Keratinocyte (primary cell): ENCODE results near the gene MVB12B. TPM values are rescaled to one million over a fixed set of nuclear protein-coding genes. Genes with fewer than 3 reads are reported as not detected.

Experiments
- DNase-seq: peaks from one replicate; pipeline ENCODE4 v3.0.0-alpha.2; 2011; ENCODE audit warnings: low read depth, missing footprints, low spot score
- FAIRE-seq: peaks from 2 replicates; lab custom pipeline; 2011; peaks lifted over from hg19 to GRCh38; lab: Jason Lieb, UNC
- H2AFZ ChIP-seq: 2 replicates; pipeline ENCODE4 v1.6.0; 2012; ENCODE audit warnings: low read length, control low read depth, inconsistent platforms; ENCODE audit not compliant: control insufficient read depth
- H3K27ac ChIP-seq: 2 replicates; pipeline ENCODE4 v1.5.1; 2011; ENCODE audit warnings: low read length; ENCODE audit not compliant: control insufficient read depth, insufficient read depth
- H3K27me3 ChIP-seq: 3 replicates; pipeline ENCODE4 v1.6.0; 2011; ENCODE audit warnings: low read length; ENCODE audit not compliant: control insufficient read depth, insufficient read depth; ENCODE audit errors: extremely low read depth
- H3K36me3 ChIP-seq, 2 experiments: 2 replicates in 1 of 2; 3 replicates in 1 of 2; pipeline ENCODE4 v1.5.1; 2011; ENCODE audit warnings: low read length in 2 of 2, mild to moderate bottlenecking in 1 of 2; ENCODE audit not compliant: control insufficient read depth in 2 of 2, insufficient read depth in 2 of 2; ENCODE audit errors: extremely low read depth in 1 of 2
- H3K4me1 ChIP-seq: 3 replicates; pipeline ENCODE4 v1.5.1; 2011; ENCODE audit warnings: low read length; ENCODE audit not compliant: control insufficient read depth, insufficient read depth; ENCODE audit errors: extremely low read depth
- H3K4me2 ChIP-seq: 3 replicates; pipeline ENCODE4 v1.6.0; 2011; ENCODE audit warnings: low read depth, low read length; ENCODE audit not compliant: control insufficient read depth, insufficient read depth; ENCODE audit errors: extremely low read depth
- H3K4me3 ChIP-seq, 3 experiments: fragments of 200-600 bp in 1 of 3; sonication (generic) in 1 of 3; 2 replicates in 2 of 3; 3 replicates in 1 of 3; pipeline ENCODE4 v1.5.1; 2011 to 2016; ENCODE audit warnings: low read length in 3 of 3, mild to moderate bottlenecking in 3 of 3, control low read depth in 2 of 3, inconsistent platforms in 1 of 3, low read depth in 1 of 3, mixed read lengths in 1 of 3, mixed run types in 1 of 3, moderate library complexity in 1 of 3; ENCODE audit not compliant: control insufficient read depth in 2 of 3, insufficient read depth in 2 of 3; ENCODE audit errors: extremely low read depth in 1 of 3
- H3K79me2 ChIP-seq: 2 replicates; pipeline ENCODE4 v1.6.0; 2012; ENCODE audit warnings: low read length; ENCODE audit not compliant: control insufficient read depth, insufficient read depth
- H3K9ac ChIP-seq: 3 replicates; pipeline ENCODE4 v1.6.0; 2011; ENCODE audit warnings: low read length; ENCODE audit not compliant: control insufficient read depth, insufficient read depth; ENCODE audit errors: extremely low read depth
- H3K9me1 ChIP-seq: 3 replicates; pipeline ENCODE4 v1.6.0; 2011; ENCODE audit warnings: low read length; ENCODE audit not compliant: control insufficient read depth, insufficient read depth; ENCODE audit errors: extremely low read depth
- H3K9me3 ChIP-seq: 2 replicates; pipeline ENCODE4 v1.5.1; 2012; ENCODE audit warnings: low read depth, low read length; ENCODE audit not compliant: control insufficient read depth
- H4K20me1 ChIP-seq: 3 replicates; pipeline ENCODE4 v1.6.0; 2011; ENCODE audit warnings: low read length; ENCODE audit not compliant: control insufficient read depth, insufficient read depth; ENCODE audit errors: extremely low read depth
- EZH2 ChIP-seq: IDR thresholded peaks from one replicate; pipeline ENCODE4 v1.6.1; 2012; ENCODE audit warnings: inconsistent platforms, mild to moderate bottlenecking, low read length, moderate library complexity
- dilution Hi-C: fragments of 300-500 bp; cut with MboI; formaldehyde crosslinking; loops from one replicate; pipeline ENCODE4 v1.7.0; 2020; ENCODE audit warnings: low sequenced_read_pairs; ENCODE audit not compliant: extremely low pct_ligation_motif_present
- polyA plus RNA-seq, 5 experiments: library from polyadenylated mRNA; depleted of rRNA in 3 of 5; stranded (reverse) in 3 of 5; stranded (forward) in 1 of 5; unstranded in 1 of 5; fragments of >200 nt; gene quantifications; 1 replicate in 1 of 5; 2 replicates in 3 of 5; 3 replicates in 1 of 5; pipeline versions ENCODE4 v1.2.1 to v1.2.3, GENCODE V29; 2011 to 2012; ENCODE audit warnings: missing spikeins in 2 of 5, low read depth in 1 of 5, low replicate concordance in 1 of 5
- TF ChIP-seq, protein P1 (sequence below), 3 experiments: IDR thresholded peaks in 1 of 3; conservative IDR thresholded peaks in 1 of 3; optimal IDR thresholded peaks in 1 of 3; 2 replicates in 2 of 3; 3 replicates in 1 of 3; pipeline versions ENCODE3 to v1.5.1; 2011; ENCODE audit warnings: low read length in 3 of 3, mild to moderate bottlenecking in 3 of 3, moderate library complexity in 2 of 3, control low read depth in 1 of 3, inconsistent platforms in 1 of 3; ENCODE audit not compliant: insufficient read depth in 2 of 3; ENCODE audit errors: extremely low read depth in 1 of 3

The MVB12B gene
- polyA plus RNA-seq, 1 donor (not counting 4 experiments of a cell fraction or from before 2014, with no cell fraction given): 1.2 TPM

GRCh38 chr9:126528111-126528510, 201.5 kb downstream of the MVB12B start:
- Histone ChIP-seq H3K79me2 (no peaks in the 10 kb centered on the region), H4K20me1 (no peaks in the 10 kb centered on the region), H3K4me3 (no peak overlapping the region), H3K9me3 (no peaks in the 10 kb centered on the region), H3K27me3 (peaks cover 25% of the 10 kb centered on the region), H3K9me1 (no peaks in the 10 kb centered on the region), H3K27ac (no peak overlapping the region), H2AFZ (no peak overlapping the region), H3K4me2 (no peak overlapping the region), H3K36me3 (no peaks in the 10 kb centered on the region), H3K9ac (no peak overlapping the region), H3K4me1 (no peaks in the 10 kb centered on the region)
- TF ChIP-seq EZH2: no peak
- TF ChIP-seq, protein P1, sequence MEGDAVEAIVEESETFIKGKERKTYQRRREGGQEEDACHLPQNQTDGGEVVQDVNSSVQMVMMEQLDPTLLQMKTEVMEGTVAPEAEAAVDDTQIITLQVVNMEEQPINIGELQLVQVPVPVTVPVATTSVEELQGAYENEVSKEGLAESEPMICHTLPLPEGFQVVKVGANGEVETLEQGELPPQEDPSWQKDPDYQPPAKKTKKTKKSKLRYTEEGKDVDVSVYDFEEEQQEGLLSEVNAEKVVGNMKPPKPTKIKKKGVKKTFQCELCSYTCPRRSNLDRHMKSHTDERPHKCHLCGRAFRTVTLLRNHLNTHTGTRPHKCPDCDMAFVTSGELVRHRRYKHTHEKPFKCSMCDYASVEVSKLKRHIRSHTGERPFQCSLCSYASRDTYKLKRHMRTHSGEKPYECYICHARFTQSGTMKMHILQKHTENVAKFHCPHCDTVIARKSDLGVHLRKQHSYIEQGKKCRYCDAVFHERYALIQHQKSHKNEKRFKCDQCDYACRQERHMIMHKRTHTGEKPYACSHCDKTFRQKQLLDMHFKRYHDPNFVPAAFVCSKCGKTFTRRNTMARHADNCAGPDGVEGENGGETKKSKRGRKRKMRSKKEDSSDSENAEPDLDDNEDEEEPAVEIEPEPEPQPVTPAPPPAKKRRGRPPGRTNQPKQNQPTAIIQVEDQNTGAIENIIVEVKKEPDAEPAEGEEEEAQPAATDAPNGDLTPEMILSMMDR (optimal IDR thresholded peaks at IDR 0.05 in 1 of 3, IDR thresholded peaks at IDR 0.05 in 1 of 3, conservative IDR thresholded peaks at IDR 0.05 in 1 of 3; ENCODE audit: extremely low read depth in 1 of 3, insufficient read depth in 2 of 3, low read length in 3 of 3): no peak
- no peak for DNase-seq
- FAIRE-seq: no peak
- dilution Hi-C loops: no loop called here

- Histone ChIP-seq H3K4me3 (no peak overlapping the region), H3K9me1 (no peaks in the 10 kb centered on the region), H3K27ac (no peak overlapping the region), H3K27me3 (peaks cover 22% of the 10 kb centered on the region), H3K36me3 (no peaks in the 10 kb centered on the region), H2AFZ (no peak overlapping the region), H3K9ac (no peak overlapping the region), H3K79me2 (no peaks in the 10 kb centered on the region), H3K4me1 (no peaks in the 10 kb centered on the region), H3K4me2 (no peak overlapping the region), H3K9me3 (no peaks in the 10 kb centered on the region), H4K20me1 (no peaks in the 10 kb centered on the region)
- FAIRE-seq (no peak), DNase-seq (no peak)
- TF ChIP-seq, protein P1 (optimal IDR thresholded peaks at IDR 0.05 in 1 of 3, IDR thresholded peaks at IDR 0.05 in 1 of 3, conservative IDR thresholded peaks at IDR 0.05 in 1 of 3; ENCODE audit: extremely low read depth in 1 of 3, insufficient read depth in 2 of 3, low read length in 3 of 3): no peak
- no peak for TF ChIP-seq EZH2
- dilution Hi-C loops: no loop called here
Observed at GRCh38 chr9:126528915-126529314, 202.3 kb downstream of the MVB12B start.
